Endothelial cell of umbilical vein (primary cell): ENCODE results near the gene ANKUB1. TPM values are rescaled to one million over a fixed set of nuclear protein-coding genes. Genes with fewer than 3 reads are reported as not detected.

Source experiments
- BruUV-seq: library from RNA; stranded (reverse); fragments of 400-500 nt; replicated peaks from 2 replicates; lab custom pipeline; 2021; lab: Mats Ljungman, UMichigan
- CTCF ChIA-PET: fragments of 300-600, 350-600 bp; sonication (Branson Sonifier 250); formaldehyde crosslinking; loops from one replicate; lab custom pipeline; 2021; ENCODE audit warnings: antibody characterized with exemption, inconsistent platforms; lab: Charles Lee
- POLR2A ChIA-PET: fragments of 300-600, 350-600 bp; sonication (Branson Sonifier 250); formaldehyde crosslinking; loops from one replicate; lab custom pipeline; 2021; ENCODE audit warnings: antibody characterized with exemption, inconsistent platforms; lab: Charles Lee
- DNase-seq: peaks from one replicate; pipeline ENCODE4 v3.0.0-alpha.2; 2011; ENCODE audit warnings: low read depth, low spot score
- FAIRE-seq: peaks from 2 replicates; lab custom pipeline; 2011; peaks lifted over from hg19 to GRCh38; lab: Jason Lieb, UNC
- H2AFZ ChIP-seq: 2 replicates; pipeline ENCODE4 v1.6.0; 2012; ENCODE audit warnings: low read depth, low read length, control low read depth, inconsistent platforms
- H3K27ac ChIP-seq: 2 replicates; pipeline ENCODE4 v1.5.1; 2011; ENCODE audit warnings: low read depth, mild to moderate bottlenecking, control low read depth, low read length, moderate library complexity; ENCODE audit not compliant: insufficient read depth
- H3K27me3 ChIP-seq, 2 experiments: 2 replicates each; pipeline versions ENCODE4 v1.6.0 to v1.6.1; 2011; ENCODE audit warnings: low read length in 2 of 2, mixed read lengths in 1 of 2; ENCODE audit not compliant: control insufficient read depth in 2 of 2, insufficient read depth in 2 of 2
- H3K36me3 ChIP-seq, 2 experiments: 2 replicates in 1 of 2; 3 replicates in 1 of 2; pipeline ENCODE4 v1.5.1; 2011; ENCODE audit warnings: low read length in 2 of 2, mild to moderate bottlenecking in 1 of 2, moderate library complexity in 1 of 2; ENCODE audit not compliant: control insufficient read depth in 2 of 2, insufficient read depth in 2 of 2; ENCODE audit errors: extremely low read depth in 1 of 2
- H3K4me1 ChIP-seq: 3 replicates; pipeline ENCODE4 v1.5.1; 2011; ENCODE audit warnings: mild to moderate bottlenecking, low read length; ENCODE audit not compliant: control insufficient read depth, insufficient read depth; ENCODE audit errors: extremely low read depth
- H3K4me2 ChIP-seq: 2 replicates; pipeline ENCODE4 v1.6.1; 2011; ENCODE audit warnings: low read length, control low read depth, mixed read lengths; ENCODE audit not compliant: insufficient read depth
- H3K4me3 ChIP-seq, 3 experiments: fragments of 200-600 bp in 1 of 3; sonication (generic), shearing (Covaris generic) in 1 of 3; replicated peaks in 1 of 3; 2 replicates each; pipeline ENCODE4 v1.5.1; 2011 to 2016; ENCODE audit warnings: control low read depth in 3 of 3, low read length in 3 of 3, mild to moderate bottlenecking in 2 of 3, inconsistent platforms in 1 of 3, low read depth in 1 of 3, moderate library complexity in 1 of 3; ENCODE audit not compliant: insufficient read depth in 1 of 3
- H3K79me2 ChIP-seq: 2 replicates; pipeline ENCODE4 v1.6.0; 2012; ENCODE audit warnings: low read length, inconsistent platforms; ENCODE audit not compliant: control insufficient read depth, insufficient read depth
- H3K9ac ChIP-seq: replicated peaks from 2 replicates; pipeline ENCODE3; 2011; ENCODE audit warnings: low read length, control low read depth; ENCODE audit not compliant: insufficient read depth; ENCODE audit errors: extremely low read depth
- H3K9me1 ChIP-seq: replicated peaks from 3 replicates; pipeline ENCODE4 v1.6.0; 2011; ENCODE audit warnings: mild to moderate bottlenecking, low read length; ENCODE audit not compliant: control insufficient read depth, insufficient read depth; ENCODE audit errors: extremely low read depth
- H3K9me3 ChIP-seq: replicated peaks from 2 replicates; pipeline ENCODE4 v1.5.1; 2012; ENCODE audit warnings: low read length, inconsistent platforms; ENCODE audit not compliant: control insufficient read depth, insufficient read depth
- H4K20me1 ChIP-seq: replicated peaks from 2 replicates; pipeline ENCODE3; 2011; ENCODE audit warnings: mild to moderate bottlenecking, low read length; ENCODE audit not compliant: control insufficient read depth, insufficient read depth; ENCODE audit errors: extremely low read depth
- CTCF ChIP-seq, 2 donors: IDR thresholded peaks; 1 replicate in 1 of 2; 2 replicates in 1 of 2; pipeline ENCODE4 v1.5.1; 2011; ENCODE audit warnings: low read length in 2 of 2, mild to moderate bottlenecking in 2 of 2, moderate library complexity in 2 of 2, control low read depth in 1 of 2, inconsistent platforms in 1 of 2, low read depth in 1 of 2; ENCODE audit not compliant: insufficient read depth in 1 of 2; ENCODE audit errors: extremely low read depth in 1 of 2
- EZH2 ChIP-seq: IDR thresholded peaks from 2 replicates; pipeline ENCODE4 v1.6.1; 2012; ENCODE audit warnings: borderline replicate concordance, low read depth, mild to moderate bottlenecking, moderate library complexity, low read length, inconsistent platforms; ENCODE audit not compliant: severe bottlenecking
- FOS ChIP-seq: IDR thresholded peaks from 2 replicates; pipeline ENCODE4 v1.6.1; 2011; ENCODE audit warnings: mild to moderate bottlenecking, low read length, moderate library complexity, borderline replicate concordance; ENCODE audit not compliant: insufficient read depth
- GATA2 ChIP-seq: IDR thresholded peaks from 2 replicates; pipeline ENCODE4 v1.7.0; 2011; ENCODE audit warnings: low read depth, mild to moderate bottlenecking, moderate library complexity, mixed read lengths, low read length; ENCODE audit not compliant: insufficient read length, insufficient read depth
- JUN ChIP-seq: IDR thresholded peaks from 2 replicates; pipeline ENCODE4 v1.6.1; 2011; ENCODE audit warnings: borderline replicate concordance, low read depth; ENCODE audit not compliant: insufficient read length, insufficient read depth
- MAX ChIP-seq: IDR thresholded peaks from 2 replicates; pipeline ENCODE4 v1.6.1; 2011; ENCODE audit not compliant: insufficient read depth, insufficient read length
- MYC ChIP-seq: IDR thresholded peaks from one replicate; pipeline ENCODE4 v1.6.1; 2011; ENCODE audit warnings: mild to moderate bottlenecking, low read depth, low read length
- POLR2A ChIP-seq: IDR thresholded peaks from 2 replicates; pipeline ENCODE4 v1.6.1; 2012; ENCODE audit warnings: low read depth, mild to moderate bottlenecking, control low read depth, low read length
- POLR2AphosphoS5 ChIP-seq: IDR thresholded peaks from 2 replicates; pipeline ENCODE4 v1.6.1; 2012; ENCODE audit warnings: low read depth, mild to moderate bottlenecking, control low read depth, low read length, moderate library complexity; ENCODE audit not compliant: insufficient read depth
- dilution Hi-C: fragments of 300-500 bp; cut with MboI; formaldehyde crosslinking; loops from one replicate; pipeline ENCODE4 v1.15.0; 2019; ENCODE audit warnings: low sequenced_read_pairs; ENCODE audit not compliant: extremely low pct_ligation_motif_present
- intact Hi-C: fragments of 100-400 bp; cut with micrococcal nuclease; formaldehyde crosslinking; loops from one replicate; pipeline ENCODE4 v1.10.0; 2022
- polyA plus RNA-seq, 4 experiments: library from polyadenylated mRNA; depleted of rRNA in 3 of 4; stranded (reverse) in 3 of 4; unstranded in 1 of 4; fragments of >200 nt; gene quantifications; 2 replicates each; pipeline versions ENCODE4 v1.2.1 to v1.2.3, GENCODE V29; 2011 to 2012; ENCODE audit warnings: missing spikeins in 1 of 4
- total RNA-seq: library from RNA; stranded (reverse); gene quantifications from 2 replicates; pipeline ENCODE4 v1.2.3, GENCODE V29; 2021

ANKUB1 gene
- total and polyA plus RNA-seq, 2 donors (not counting 3 experiments of a cell fraction or from before 2014, with no cell fraction given): not detected

GRCh38 chr3:149715247-149715646, 77.1 kb downstream of the ANKUB1 start:
- ChIA-PET CTCF (interaction anchor here (1.0 to 1.3 kb wide), 6 partner anchors 12 to 191 kb away, joined by 3 to 5 read pairs (median 3); partner anchors contain the start of gene WWTR1), POLR2A (no interaction called here)
- no TSS peak for BruUV-seq
- intact Hi-C loops: no loop called here
- H4K20me1 ChIP-seq: no peaks in the 10 kb centered on the region
- H3K9me3 ChIP-seq: no peaks in the 10 kb centered on the region
- no peak overlapping the region for H2AFZ ChIP-seq
- FAIRE-seq (no peak), DNase-seq (no peak)
- no peak overlapping the region for H3K4me2 ChIP-seq
- no peak overlapping the region for H3K27ac ChIP-seq
- H3K27me3 ChIP-seq: no peaks in the 10 kb centered on the region
- H3K4me3 ChIP-seq: no peak overlapping the region
- H3K79me2 ChIP-seq: no peaks in the 10 kb centered on the region
- H3K36me3 ChIP-seq: no peaks in the 10 kb centered on the region
- no peaks in the 10 kb centered on the region for H3K9me1 ChIP-seq
- no peak overlapping the region for H3K9ac ChIP-seq
- dilution Hi-C loops: no loop called here
- TF ChIP-seq FOS (no peak), CTCF (IDR thresholded peaks at IDR 0.05; ENCODE audit: extremely low read depth in 1 of 2, insufficient read depth in 1 of 2, low read depth in 1 of 2, low read length in 2 of 2) (no peak), MAX (no peak), POLR2A (no peak), MYC (no peak), EZH2 (no peak), GATA2 (no peak), POLR2AphosphoS5 (no peak), JUN (no peak)
- H3K4me1 ChIP-seq: peaks cover 15% of the 10 kb centered on the region
